ENCODE results near the gene ZSWIM5.

Gene ZSWIM5

DNA sequence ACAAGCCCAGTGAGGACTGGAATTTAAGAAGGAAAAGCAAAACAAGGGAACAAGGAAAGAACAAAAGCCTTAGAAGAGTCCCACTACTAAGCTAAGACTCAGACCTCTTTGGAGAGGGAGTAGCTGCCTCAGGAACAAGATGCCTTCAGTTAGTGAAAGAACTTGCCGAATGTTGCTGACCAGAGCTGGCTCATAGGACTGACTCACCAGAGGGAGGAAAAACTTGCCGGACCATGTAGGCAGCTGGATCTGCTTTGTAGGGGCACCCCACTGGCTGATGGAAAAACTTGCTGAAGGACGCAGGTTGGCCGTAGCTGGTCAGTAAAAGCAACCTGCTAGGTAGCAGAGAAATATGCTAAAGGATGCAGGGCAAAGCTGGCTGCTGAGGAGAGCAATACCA lies 15.3 kb upstream of the ZSWIM5 start:
- TF ChIP-seq, protein P1, sequence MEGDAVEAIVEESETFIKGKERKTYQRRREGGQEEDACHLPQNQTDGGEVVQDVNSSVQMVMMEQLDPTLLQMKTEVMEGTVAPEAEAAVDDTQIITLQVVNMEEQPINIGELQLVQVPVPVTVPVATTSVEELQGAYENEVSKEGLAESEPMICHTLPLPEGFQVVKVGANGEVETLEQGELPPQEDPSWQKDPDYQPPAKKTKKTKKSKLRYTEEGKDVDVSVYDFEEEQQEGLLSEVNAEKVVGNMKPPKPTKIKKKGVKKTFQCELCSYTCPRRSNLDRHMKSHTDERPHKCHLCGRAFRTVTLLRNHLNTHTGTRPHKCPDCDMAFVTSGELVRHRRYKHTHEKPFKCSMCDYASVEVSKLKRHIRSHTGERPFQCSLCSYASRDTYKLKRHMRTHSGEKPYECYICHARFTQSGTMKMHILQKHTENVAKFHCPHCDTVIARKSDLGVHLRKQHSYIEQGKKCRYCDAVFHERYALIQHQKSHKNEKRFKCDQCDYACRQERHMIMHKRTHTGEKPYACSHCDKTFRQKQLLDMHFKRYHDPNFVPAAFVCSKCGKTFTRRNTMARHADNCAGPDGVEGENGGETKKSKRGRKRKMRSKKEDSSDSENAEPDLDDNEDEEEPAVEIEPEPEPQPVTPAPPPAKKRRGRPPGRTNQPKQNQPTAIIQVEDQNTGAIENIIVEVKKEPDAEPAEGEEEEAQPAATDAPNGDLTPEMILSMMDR (IDR thresholded peaks at IDR 0.05; ENCODE audit: low read depth, low read length, missing control alignments), result no peak
- no peaks in the 10 kb centered on the region for H3K36me3 ChIP-seq (replicated peaks)
- no peak overlapping the region for H3K27ac ChIP-seq
- in situ Hi-C loops (cut with HindIII; ENCODE audit: low pct_ligation_motif_present, low sequenced_read_pairs), result no loop called here
- H3K27me3 ChIP-seq (replicated peaks), result no peaks in the 10 kb centered on the region
- peak; percentile 46 for DNase-seq
- no peak overlapping the region for H3K4me3 ChIP-seq (ENCODE audit: low read depth, low read length)

DNA sequence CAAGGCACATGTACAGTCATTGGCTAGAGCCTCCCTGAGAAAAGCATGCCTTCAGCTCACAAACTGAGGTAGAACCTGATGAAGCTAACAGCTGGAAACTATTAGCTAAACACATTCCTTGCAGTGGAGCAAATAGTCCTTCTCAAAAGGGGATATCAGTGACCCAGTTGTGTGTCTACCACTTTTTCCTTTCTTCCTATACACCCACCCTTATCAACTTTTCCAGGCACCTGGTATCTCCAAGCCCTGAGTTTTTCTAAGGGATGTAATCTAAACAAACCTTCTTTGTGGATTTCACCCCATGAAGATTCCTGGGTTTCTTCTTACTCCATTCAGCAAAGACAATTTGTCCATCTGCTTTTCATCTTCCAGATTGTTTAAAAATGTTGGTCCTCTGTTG lies 10.5 kb upstream of the ZSWIM5 start:
- DNase-seq, result no peak
- H3K27me3 ChIP-seq (replicated peaks), result no peaks in the 10 kb centered on the region
- no peaks in the 10 kb centered on the region for H3K36me3 ChIP-seq (replicated peaks)
- in situ Hi-C loops (cut with HindIII; ENCODE audit: low pct_ligation_motif_present, low sequenced_read_pairs), result no loop called here
- H3K27ac ChIP-seq, result no peak overlapping the region
- TF ChIP-seq, protein P1 (IDR thresholded peaks at IDR 0.05; ENCODE audit: low read depth, low read length, missing control alignments), result no peak
- no peak overlapping the region for H3K4me3 ChIP-seq (ENCODE audit: low read depth, low read length)

DNA sequence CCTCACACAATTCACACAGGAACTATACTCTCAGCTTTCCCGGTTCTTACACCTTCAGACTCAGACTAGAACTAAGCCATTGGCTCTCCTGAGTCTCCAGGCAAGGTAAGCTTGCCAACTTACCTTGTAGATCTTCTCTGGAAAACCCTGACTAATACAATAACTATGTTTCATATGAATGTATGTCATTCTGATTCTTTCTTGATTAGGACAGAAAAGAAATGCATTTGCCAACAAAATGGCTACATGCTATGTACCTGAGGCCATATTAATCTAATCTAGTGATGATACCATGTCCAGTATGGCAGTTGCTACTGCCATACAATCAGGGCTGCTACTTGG lies 9.8 kb upstream of the ZSWIM5 start:
- Histone ChIP-seq H3K27ac (no peak overlapping the region), H3K36me3 (replicated peaks) (no peaks in the 10 kb centered on the region), H3K27me3 (replicated peaks) (no peaks in the 10 kb centered on the region), H3K4me3 (ENCODE audit: low read depth, low read length) (no peak overlapping the region)
- TF ChIP-seq, protein P1 (IDR thresholded peaks at IDR 0.05; ENCODE audit: low read depth, low read length, missing control alignments), result no peak
- no peak for DNase-seq
- in situ Hi-C loops (cut with HindIII; ENCODE audit: low pct_ligation_motif_present, low sequenced_read_pairs), result no loop called here

DNA sequence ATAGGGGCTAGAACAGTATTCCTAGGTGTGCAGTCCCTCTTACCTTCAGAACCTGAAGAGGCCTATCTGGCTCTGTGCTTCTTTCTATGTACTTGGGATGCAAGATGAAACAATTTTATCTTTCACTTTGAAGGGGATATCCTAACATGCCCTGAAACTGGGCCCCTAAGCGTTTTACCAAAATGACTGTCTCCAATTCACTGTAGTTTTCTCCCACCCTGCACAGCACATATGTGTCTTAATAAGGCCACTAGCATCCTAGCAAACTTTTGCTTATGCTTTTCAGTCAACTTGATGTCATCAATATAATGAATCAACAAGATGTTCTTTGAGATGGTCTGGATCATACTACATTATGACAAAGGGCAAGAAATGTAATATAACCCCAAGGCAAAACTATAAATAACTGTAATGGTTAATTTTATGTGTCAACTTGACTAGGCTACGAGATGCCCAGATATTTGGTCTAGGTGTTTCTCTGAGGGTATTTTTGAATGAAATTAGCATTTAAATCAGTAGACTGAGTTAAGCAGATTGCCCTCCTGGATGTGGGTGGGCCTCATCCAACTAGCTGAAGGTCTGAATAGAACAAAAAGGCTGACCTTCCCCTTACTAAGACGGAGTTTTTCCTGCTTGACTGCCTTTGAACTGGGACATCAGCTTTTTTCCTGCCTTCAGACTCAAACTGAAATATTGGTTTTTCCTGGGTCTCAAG lies 9.2 kb upstream of the ZSWIM5 start:
- DNase-seq, result no peak
- Histone ChIP-seq H3K4me3 (ENCODE audit: low read depth, low read length) (no peak overlapping the region), H3K36me3 (replicated peaks) (no peaks in the 10 kb centered on the region), H3K27me3 (replicated peaks) (no peaks in the 10 kb centered on the region), H3K27ac (no peak overlapping the region)
- TF ChIP-seq, protein P1 (IDR thresholded peaks at IDR 0.05; ENCODE audit: low read depth, low read length, missing control alignments), result no peak
- in situ Hi-C loops (cut with HindIII; ENCODE audit: low pct_ligation_motif_present, low sequenced_read_pairs), result no loop called here

DNA sequence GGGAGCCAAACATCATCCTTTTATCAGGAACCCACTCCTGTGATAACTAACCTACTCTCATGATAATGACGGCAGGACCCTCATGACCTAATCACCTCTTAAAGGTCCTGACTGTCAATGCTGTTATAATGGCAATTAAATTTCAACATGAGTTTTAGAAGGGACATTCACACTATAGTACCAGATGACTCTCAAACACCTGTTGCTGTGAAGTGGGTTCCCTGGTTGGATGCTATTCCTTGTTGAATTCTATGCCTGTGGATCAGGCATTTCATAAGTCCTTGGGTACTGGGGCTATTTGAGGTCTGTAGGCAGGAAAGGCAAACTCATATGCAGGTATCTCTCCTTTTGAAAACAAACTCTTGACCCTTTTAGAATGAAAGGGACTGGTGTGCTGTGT lies 7.5 kb upstream of the ZSWIM5 start:
- in situ Hi-C loops (cut with HindIII; ENCODE audit: low pct_ligation_motif_present, low sequenced_read_pairs), result no loop called here
- no peaks in the 10 kb centered on the region for H3K27me3 ChIP-seq (replicated peaks)
- no peak overlapping the region for H3K27ac ChIP-seq
- no peaks in the 10 kb centered on the region for H3K36me3 ChIP-seq (replicated peaks)
- TF ChIP-seq, protein P1 (IDR thresholded peaks at IDR 0.05; ENCODE audit: low read depth, low read length, missing control alignments), result no peak
- H3K4me3 ChIP-seq (ENCODE audit: low read depth, low read length), result no peak overlapping the region
- no peak for DNase-seq

DNA sequence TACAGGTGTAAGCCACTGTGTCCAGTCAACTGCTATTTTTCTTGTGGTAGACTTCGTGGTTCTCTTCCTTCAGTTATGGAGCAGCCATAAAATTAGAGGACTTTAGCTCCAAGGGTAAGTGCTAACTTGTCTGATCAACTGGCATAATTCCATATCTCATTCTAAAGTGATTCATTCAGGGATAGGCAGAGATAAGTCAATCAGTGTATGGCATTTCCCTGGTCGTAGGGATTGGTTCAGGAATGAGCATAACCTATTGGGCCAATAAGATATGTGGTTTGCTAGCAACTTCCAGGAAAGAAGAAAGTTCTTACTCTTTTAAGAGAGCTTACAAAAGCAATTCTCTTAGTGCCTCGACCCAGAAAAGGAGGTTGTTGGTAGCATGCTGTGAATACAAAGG lies 4.7 kb upstream of the ZSWIM5 start:
- Histone ChIP-seq H3K4me3 (ENCODE audit: low read depth, low read length) (no peak overlapping the region), H3K27me3 (replicated peaks) (no peaks in the 10 kb centered on the region), H3K36me3 (replicated peaks) (no peaks in the 10 kb centered on the region), H3K27ac (no peak overlapping the region)
- DNase-seq, result no peak
- in situ Hi-C loops (cut with HindIII; ENCODE audit: low pct_ligation_motif_present, low sequenced_read_pairs), result no loop called here
- TF ChIP-seq, protein P1 (IDR thresholded peaks at IDR 0.05; ENCODE audit: low read depth, low read length, missing control alignments), result no peak

Measured in brain microvascular endothelial cell (primary cell).